Measurements from ENCODE around the gene CHD5.
"Not testable (repeated sequence)": the region's sequence is repeated elsewhere in the genome, so short reads cannot be mapped to it uniquely, and the experiment has no call there.

CHD5 gene

DNA sequence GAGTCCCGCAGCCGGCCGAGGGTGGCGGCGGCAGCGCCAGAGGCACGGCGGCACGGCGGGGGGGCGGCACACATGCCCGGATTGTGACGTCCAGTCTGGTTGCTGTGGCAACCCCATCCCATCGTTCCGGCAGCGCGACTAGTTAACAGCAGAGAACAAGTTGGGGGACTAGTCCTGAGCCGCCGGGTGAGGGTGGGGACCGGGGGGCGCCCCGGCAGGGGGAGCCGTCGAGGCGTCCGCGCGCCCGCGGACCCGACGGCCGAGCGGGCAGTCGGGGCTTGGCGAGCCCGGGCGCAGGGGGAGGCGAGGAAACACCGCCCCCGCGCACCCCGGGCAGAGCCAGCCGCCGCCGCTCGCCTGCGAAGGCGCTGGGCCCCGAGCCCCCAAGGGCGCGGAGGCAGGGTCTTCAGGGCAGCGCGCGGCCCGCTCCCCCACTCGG lies at the start of gene CHD5:
CHD5 (minus strand) TSS at position 54 of the 439 bp plus-strand sequence. CDS start 298 bp downstream, outside the sequence.
- DNase-seq (ENCODE audit: low read depth in 2 of 2): no peak

DNA sequence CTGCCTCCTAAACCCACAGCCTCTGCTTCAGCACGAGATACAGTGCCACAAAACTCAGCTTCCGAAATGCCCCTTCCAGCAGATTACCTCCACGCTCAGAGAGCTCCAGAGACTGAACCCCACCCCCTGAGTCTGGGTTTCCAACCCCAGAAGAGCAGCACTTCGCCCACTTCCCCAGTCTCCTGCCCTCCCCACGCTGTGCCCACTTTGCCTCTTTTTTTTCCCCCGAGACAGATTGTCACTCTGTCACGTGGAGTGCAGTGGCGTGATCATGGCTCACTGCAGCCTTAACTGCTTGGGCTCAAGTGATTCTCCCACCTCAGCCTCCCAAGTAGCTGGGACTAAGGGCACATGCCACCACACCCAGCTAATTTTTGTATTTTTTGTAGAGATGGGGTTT lies 45.5 kb upstream of the CHD5 start:
- DNase-seq (ENCODE audit: low read depth in 2 of 2): no peak

DNA sequence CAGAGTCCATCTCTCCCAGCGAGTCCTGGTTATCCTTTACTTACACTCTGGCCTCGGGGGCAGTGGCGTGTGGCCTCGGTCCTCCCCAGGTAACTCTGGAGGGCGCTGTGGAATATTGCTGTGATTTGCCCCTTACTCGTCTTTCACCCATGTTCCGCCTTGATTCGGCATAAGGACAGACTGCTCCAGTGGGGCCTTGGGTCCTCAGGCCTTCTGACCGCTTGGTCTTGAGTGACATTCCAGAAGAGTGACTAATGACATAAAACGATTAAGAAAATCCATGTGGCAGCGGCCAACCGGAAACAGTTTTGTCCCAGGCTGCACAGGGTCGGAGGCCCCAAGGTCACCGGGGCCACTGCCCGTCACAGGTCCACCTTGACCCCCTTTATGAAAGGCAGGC lies 44.6 kb upstream of the CHD5 start:
- DNase-seq (ENCODE audit: low read depth in 2 of 2): no peak

DNA sequence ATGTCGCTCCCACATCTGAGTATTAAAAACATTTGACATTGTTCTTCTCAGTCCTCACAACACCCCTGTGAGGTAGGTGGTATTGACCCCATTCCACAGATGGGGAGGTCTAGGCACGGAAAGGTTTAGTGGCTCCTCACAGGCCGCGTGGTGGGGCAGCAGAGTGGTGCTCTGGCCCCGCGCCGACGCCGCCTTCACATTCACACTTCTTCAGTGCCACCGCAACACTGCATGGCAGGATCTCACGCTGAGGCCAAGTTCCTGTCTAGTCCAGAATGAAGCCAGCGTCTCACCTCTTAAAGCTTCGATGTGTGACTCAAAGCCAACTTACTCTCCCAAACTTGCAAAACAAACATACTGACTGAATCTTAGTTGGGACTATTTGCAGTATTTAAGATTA lies 43.5 kb upstream of the CHD5 start:
- no peak for DNase-seq (ENCODE audit: low read depth in 2 of 2)

DNA sequence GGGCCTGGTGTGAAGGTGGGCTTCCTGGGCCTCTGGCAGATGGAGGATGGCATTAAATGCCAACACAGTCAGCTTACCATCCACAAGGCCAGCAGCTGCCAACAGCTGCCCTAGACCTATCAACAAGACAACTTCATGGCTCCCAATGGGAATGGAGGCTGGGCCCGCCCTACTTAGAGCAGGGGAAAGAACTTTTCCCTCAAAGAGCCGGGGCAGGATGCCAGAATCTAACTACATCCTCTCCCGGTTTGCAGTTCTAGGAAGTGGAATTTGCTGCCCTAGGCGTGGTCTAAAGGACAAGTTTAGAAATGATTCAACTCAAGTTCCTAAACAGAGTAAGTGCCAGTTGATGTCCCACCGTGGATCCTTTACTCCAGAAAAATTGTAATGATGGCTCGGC lies 42.5 kb upstream of the CHD5 start:
- DNase-seq (ENCODE audit: low read depth in 2 of 2): no peak

DNA sequence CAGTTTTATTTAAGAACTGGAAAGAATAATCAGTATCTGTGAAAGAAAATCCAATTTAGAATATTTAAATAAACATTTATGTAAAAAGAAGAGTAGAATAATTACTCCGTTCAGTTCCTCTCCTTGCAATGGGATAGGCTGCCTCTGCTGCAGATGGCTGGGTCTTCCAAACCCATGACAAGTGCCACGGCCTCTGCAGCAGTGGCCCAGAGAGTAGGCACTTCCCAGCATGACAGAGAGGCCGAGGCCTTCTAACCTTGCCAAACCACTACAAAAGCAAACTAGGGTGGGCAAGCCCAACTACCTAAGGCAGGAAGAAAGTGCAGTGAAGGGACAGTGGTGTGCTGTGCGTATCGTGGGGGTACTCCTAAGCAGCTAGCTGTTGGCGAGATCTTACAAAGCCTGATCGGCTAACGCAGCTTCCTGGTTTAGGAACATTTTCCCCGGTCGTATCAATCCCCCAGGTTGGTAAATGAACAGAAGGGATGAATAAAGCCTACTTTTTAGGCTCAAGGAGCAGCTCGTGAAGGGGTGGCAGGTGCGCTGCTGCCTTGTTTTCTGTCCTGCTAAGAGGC lies 41.2 kb upstream of the CHD5 start:
- DNase-seq (ENCODE audit: low read depth in 2 of 2): no peak

DNA sequence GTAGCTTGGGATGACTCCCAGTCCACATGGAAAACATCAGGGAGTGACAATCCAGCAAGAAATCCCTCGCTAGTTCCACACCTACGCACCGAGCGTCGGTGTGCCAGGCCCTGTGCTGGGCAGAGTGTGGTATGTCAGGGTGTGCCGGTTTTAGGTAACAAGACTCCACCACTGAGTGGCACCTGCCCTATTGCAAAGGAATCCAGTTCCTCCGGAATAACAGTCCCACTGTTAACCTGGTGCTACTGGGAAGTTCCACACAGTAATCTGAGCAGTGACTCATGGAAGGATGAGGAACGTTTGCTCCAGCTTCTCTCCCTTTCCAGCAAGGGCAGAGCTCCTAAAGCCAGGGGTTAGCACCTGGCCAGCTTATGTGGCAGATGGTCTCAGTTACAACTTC lies 40.1 kb upstream of the CHD5 start:
- DNase-seq (ENCODE audit: low read depth in 2 of 2): no peak

DNA sequence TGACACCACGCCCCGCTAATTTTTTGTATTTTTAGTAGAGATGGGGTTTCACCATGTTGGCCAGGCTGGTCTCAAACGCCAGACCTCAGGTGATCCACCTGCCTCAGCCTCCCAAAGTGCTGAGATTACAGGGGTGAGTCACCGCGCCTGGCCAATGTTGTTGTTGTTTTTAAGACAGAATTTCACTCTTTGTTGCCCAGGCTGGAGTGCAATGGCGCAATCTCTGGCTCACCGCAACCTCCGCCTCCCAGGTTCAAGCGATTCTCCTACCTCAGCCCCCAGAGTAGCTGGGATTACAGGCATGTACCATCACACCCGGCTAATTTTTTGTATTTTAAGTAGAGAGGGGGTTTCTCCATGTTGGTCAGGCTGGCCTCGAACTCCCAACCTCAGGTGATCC lies 39.5 kb upstream of the CHD5 start:
- DNase-seq (ENCODE audit: low read depth in 2 of 2): not testable (repeated sequence)

DNA sequence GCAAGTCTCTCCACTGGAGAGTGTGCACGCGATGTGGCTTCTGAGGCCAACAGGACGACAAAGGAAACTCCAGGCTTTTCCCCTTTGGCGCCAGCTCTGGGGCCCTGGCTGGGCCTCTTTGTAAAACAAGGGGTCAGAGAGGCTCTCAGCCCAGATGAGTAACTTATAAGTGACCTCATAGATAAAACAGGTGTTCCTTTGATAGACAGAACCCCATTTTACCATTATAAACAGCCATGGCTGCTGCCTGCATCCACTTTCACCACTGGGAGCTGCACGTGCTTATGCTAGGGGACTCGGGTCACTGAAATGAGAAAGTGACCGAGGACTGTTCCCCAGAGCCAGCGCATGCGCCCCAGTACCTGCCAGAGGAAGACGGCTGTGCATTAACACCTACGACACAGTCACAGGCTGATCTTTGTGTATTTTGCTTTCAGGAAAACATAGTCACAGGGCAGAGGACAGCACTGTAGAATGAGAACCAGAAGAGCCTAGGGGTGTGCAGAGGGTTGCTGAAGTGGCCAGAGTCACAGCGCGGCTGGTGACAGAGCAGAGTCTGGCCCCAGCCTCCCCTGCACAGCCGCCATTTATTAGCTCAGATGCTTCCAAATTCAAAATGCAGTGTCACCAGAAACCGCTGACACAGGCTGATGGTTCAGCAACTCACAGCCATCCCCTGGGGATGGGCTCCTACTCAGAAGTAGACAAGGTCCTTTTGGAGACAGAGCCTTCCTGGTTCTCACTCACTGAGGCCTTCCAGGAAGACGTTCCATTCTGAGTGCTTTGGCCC lies 38.4 kb upstream of the CHD5 start:
- DNase-seq (ENCODE audit: low read depth in 2 of 2): no peak

DNA sequence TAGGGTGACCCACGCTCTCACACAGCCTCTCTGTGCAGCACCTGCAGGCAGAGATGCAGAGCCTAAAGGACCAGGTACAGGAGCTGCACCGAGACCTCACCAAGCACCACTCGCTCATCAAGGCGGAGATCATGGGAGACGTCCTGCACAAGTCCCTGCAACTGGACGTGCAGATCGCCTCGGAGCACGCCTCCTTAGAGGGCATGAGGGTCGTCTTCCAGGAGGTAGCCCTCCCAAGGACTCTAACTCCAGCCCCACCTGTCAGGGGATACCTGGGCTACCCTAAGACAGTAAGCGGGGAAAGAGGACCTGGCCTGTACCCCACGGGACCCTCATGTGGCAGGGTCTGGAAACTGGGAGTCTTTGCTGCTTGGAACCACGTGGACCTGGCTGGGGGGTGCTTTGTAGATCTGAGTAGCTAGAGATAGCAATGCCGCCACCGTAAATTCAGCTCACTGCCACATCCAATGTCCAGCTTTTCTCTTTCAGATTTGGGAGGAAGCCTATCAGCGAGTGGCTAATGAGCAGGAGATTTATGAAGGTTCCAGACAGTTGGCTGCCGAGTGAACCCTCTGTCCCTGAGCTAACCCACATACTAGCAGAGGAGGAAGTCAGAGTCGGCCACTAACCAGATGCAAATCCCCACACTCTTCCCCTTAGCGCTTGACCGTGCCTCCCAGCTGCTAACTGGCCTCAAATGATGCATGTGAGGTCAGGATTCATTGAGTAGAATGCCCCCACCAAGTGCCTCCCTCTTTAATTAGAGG lies 32.3 kb upstream of the CHD5 start:
- no peak for DNase-seq (ENCODE audit: low read depth in 2 of 2)

DNA sequence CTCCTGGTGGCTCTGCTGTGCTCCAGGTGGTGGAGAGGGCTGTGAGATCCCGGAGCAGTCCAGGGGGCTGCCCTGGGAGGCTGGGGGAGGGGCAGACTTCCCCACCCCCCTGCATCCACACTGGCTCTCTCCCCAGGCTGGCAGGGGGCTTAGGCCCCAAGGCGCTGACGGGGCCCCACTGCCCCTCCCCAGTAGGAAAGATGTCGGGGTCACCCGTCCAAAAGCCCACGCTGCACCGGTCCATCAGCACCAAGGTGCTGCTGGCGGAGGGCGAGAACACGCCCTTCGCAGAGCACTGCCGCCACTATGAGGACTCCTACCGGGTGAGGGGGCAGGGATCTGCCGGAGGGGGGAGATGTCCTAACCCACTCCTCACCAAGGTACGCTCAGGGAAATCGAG lies 31.6 kb upstream of the CHD5 start:
- no peak for DNase-seq (ENCODE audit: low read depth in 2 of 2)

DNA sequence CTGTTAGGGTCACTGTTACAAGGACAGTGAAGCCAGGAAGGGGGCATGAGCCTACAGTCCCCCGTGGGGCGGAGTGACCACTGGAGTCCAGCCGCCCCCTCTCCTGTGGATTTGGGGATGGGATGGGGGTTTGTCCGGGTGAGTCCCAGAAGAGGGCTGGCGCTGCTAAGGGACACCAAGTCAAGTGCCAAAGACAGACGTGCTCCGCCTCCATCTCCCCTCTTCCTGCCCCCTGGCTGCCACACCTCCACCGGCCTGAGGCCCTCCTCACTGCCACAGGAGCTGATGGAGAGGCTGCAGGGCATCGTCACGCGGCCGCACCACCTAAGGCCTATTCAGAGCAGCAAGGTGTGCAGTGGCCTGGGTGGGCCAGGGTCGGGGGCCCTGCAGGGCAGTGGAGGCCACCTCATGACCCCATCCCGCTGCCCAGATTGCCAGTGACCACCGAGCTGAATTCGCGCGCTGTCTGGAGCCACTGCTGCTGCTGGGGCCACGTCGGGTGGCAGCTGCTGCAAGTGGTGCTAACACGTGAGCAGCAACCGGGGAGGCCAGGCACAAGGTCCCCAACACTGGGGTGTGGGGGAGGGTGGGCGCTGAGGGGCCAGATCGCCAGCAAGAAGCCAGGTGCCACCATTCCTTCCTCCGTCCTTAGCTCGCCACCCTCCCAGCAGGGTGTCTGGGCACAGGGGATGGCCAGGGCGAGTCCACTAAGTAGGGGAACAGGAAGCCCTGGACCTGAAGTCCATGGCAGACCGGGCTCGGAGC lies 30.7 kb upstream of the CHD5 start:
- DNase-seq (ENCODE audit: low read depth in 2 of 2): no peak

DNA sequence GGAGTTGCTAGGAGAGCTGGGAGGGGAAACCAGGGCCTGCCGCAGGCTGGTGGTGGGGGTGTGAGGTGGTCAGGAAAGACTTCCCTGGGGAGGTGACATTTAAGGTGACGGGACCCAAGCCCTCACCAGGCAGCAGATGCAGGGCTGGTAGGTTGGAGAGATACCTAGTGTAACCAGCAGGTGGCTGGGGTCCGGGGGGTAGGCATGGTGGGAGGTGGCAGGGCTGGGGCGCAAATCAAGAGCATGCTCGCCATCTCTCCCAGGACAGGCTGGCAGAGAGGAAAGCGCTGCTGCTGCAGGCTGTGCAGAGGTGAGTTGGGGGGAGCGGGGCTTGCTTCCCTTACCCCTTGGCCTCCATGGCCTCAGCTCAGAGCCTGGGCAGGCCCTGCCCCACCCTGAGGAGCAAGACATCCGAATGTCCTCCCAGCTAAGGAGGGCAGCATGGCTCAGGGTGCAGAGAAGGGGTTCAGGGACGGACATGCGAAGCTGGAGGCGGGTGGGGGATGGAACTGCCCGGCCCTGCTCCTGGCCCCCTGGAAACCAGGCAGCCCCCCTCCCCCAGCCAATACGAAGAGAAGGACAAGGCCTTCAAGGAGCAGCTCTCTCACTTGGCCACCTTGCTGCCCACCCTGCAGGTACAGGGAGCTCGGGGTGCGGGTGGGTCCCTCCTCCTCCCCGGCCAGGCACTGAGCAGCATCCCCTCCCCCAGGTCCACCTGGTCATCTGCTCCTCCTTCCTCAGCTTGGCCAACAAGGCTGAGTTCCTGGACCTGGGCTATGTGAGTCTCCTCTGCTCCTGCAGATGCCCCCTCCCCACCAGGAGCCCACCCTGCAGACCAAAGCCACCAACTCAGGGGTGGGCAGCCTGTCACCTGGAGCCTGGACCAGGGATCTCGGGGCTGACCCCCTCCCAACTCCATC lies 29.8 kb upstream of the CHD5 start:
- DNase-seq (ENCODE audit: low read depth in 2 of 2): no peak

DNA sequence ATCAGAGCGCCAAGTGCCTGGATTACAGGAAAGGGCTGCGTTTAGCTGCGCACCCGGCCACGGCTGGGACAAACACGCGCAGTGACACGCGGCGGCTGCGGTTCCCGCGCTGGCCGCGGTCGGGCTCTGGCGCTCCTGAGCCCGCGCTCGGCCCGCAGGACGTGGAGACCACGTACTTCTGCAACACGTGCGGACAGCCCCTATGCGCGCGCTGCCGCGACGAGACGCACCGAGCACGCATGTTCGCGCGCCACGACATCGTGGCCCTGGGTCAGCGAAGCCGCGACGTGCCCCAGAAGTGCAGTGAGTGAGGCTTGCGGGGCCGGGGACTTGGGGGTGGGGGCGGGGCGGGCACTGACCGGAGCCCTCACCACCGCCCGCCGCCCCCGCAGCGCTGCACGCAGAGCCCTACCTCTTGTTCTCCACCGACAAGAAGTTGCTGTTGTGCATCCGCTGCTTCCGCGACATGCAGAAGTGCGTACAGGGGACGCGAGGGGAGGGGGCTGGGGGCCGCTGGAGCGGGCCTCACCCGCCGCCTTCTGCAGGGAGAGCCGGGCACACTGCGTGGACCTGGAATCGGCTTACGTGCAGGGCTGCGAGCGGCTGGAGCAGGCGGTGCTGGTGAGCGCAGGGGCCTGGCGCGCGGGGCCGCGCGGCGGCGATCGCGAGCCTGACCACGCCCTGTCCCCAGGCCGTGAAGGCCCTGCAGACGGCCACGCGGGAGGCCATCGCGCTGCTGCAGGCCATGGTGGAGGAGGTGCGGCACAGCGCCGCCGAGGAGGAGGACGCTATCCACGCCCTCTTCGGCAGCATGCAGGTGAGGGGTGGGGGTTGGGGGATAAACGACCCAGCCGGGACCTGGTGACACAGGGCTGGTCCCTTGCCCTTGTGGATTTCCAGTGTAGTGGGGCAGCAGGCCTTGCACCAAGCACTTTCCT lies 28.9 kb upstream of the CHD5 start:
- DNase-seq (ENCODE audit: low read depth in 2 of 2): no peak

DNA sequence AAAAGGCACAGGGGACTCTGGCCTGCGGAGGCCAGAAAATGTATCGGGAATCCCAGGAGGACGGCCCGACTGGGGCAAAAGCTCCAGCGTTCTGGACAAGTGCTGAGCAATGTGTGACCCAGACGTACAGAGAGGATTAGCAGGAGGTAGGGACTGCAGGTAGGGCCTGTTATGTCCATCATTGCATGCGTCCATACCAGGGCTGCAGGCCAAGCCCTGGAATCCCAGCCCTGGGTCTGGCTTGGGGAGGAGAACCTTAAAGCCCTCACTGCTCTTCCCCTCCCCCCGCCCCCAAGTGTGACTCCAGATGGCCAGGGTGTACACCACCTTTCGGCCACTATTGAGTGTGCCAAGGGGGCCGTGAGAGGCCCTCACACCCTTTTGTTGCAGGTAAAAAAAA lies 27.8 kb upstream of the CHD5 start:
- no peak for DNase-seq (ENCODE audit: low read depth in 2 of 2)

DNA sequence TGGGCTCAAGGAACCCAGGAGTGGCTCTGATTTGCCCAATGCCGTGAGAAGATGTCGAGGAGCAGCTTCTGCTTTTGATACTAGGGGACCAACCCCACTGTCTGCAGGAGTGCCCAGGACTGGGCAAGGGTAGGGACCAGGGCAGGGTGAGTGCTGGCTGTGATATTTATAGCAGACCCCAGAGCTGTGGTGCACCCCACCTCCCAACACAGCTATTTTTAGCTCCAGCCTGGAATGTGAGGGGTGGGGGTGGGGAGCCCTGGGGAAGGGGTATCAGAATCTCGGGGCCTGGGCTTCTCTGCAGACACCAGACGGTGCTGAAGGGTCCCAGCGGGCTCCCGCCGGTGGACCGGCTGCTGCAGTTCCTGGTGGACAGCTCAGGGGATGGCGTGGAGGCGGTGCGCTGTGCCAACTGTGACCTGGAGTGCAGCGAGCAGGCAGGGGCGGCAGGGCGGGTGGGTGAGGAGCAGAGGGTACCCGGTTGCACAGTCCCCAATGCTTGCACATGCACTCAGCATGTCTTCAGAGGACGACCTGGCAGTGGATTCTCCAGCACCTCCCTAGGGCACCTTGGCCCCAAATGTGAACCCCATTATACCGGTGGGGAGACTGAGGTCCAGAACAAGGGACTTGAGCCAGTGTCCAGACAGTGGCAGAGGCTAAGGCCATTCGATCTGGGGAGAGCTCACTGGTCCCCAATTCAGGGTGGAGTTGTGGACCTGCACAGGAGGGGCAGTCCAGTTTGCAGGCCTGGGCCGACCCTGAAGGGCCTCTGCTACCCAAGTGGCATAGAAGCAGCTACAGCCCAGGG lies 27.2 kb upstream of the CHD5 start:
- no peak for DNase-seq (ENCODE audit: low read depth in 2 of 2)

DNA sequence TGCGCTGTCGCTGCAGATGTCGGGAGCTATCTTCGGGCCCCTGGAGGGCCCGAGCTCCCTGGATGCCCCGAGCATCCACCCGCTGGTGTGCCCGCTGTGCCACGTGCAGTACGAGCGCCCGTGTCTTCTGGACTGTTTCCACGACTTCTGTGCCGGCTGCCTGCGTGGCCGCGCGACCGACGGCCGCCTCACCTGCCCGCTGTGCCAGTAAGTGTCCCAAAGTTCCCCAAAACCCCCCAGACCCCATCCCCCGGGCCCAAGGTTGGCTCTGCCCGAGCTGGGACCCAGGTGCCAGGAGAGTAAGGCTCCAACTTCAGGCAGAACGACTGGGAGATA lies 26.4 kb upstream of the CHD5 start:
- no peak for DNase-seq (ENCODE audit: low read depth in 2 of 2)

DNA sequence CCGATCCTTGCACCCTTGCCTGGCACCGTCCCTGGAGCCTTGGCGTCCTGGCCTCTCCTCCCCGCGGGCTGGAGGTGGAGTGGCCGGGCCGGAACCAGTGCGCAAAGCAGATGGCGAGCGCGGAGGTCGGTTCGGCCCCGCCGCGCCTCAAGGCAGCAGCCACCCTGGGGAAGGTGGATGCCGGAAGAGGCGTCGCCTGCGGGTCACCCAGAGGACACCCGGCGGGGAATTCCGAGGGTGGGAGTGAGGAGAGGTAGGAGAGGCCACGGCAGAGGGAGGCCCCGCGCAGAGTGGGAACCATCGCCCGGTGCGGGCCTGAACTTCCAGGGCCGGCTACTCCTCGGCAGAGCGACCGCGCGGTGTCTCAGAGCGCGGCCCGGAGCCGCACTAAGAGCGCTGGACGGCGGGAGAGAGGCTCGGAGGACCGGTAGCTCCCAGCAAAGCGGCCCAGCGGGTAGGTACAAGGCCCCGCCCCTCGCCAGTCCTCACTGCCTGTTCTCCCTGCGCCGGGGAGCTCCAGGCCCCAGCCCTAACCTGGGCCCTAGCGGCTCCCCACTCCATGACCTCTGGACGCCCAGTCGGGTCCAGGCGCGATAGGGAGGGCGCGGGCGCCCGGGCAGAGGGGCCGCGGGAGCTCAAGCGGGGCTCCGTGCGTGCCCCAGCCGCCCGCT lies 25.9 kb upstream of the CHD5 start, which contains the start of gene RNF207:
RNF207 (plus strand) TSS at position 271 of the 671 bp plus-strand sequence. CDS start 417 bp downstream, outside the sequence.
- peak; percentile 52 to 64 for DNase-seq (ENCODE audit: low read depth in 2 of 2)
